Tongue (tissue), 2 donors: ENCODE measurements around the gene ATP8B1. TPM values are rescaled to one million over a fixed set of nuclear protein-coding genes. Genes with fewer than 3 reads are reported as not detected.
"Not testable (repeated sequence)": the region's sequence is repeated elsewhere in the genome, so short reads cannot be mapped to it uniquely, and the experiment has no call there.

Experiments used
- DNase-seq: peaks from one replicate; pipeline ENCODE4 v3.0.0-alpha.2; 2015
- total RNA-seq: library from RNA; depleted of rRNA; stranded (reverse); fragments of >200 nt; gene quantifications from one replicate; pipeline ENCODE4 v1.2.3, GENCODE V29; 2014

ATP8B1 gene
- total RNA-seq, 1 donor from 2014 or later: 16.6 TPM

GRCh38 chr18:57762686-57763085 is 40.4 kb downstream of the ATP8B1 start:
- no peak for DNase-seq

- DNase-seq: no peak
Observed at GRCh38 chr18:57759650-57760049, 43.5 kb downstream of the ATP8B1 start.

GRCh38 chr18:57755473-57756067 is 47.5 kb downstream of the ATP8B1 start:
- DNase-seq: no peak

GRCh38 chr18:57754577-57755338 is 48.4 kb downstream of the ATP8B1 start:
- no peak for DNase-seq

GRCh38 chr18:57753063-57753462 is 50.1 kb downstream of the ATP8B1 start:
- no peak for DNase-seq

- no peak for DNase-seq
Observed at GRCh38 chr18:57749604-57749970, 53.5 kb downstream of the ATP8B1 start.

GRCh38 chr18:57748770-57749603 is 54.1 kb downstream of the ATP8B1 start:
- no peak for DNase-seq

GRCh38 chr18:57747809-57748680 is 55.1 kb downstream of the ATP8B1 start:
- no peak for DNase-seq

- DNase-seq: peak; percentile 56
Observed at GRCh38 chr18:57744211-57744694, 58.9 kb downstream of the ATP8B1 start.

GRCh38 chr18:57743008-57743407 is 60.1 kb downstream of the ATP8B1 start:
- DNase-seq: no peak

GRCh38 chr18:57741273-57741672 is 61.8 kb downstream of the ATP8B1 start:
- DNase-seq: no peak

GRCh38 chr18:57738078-57738477 is 65.0 kb downstream of the ATP8B1 start:
- no peak for DNase-seq

GRCh38 chr18:57737400-57738060 is 65.6 kb downstream of the ATP8B1 start:
- no peak for DNase-seq

- not testable (repeated sequence) for DNase-seq
Observed at GRCh38 chr18:57735042-57735441, 68.1 kb downstream of the ATP8B1 start.

- DNase-seq: no peak
Observed at GRCh38 chr18:57733861-57734260, 69.3 kb downstream of the ATP8B1 start.

- no peak for DNase-seq
Observed at GRCh38 chr18:57730146-57730545, 73.0 kb downstream of the ATP8B1 start.

GRCh38 chr18:57728941-57729511 is 74.1 kb downstream of the ATP8B1 start:
- no peak for DNase-seq

- peak; percentile 41 for DNase-seq
Observed at GRCh38 chr18:57727952-57728807, 74.9 kb downstream of the ATP8B1 start.

- DNase-seq: not testable (repeated sequence)
Observed at GRCh38 chr18:57719211-57719935, 83.7 kb downstream of the ATP8B1 start.
